ENCODE data around the gene PKHD1.

PKHD1 gene

GRCh38 chr6:52087498-52087999 lies at the start of gene PKHD1:
PKHD1 (minus strand) TSS chr6:52087613; CDS start chr6:52084933, 2,680 bp downstream.
- no peak within 1 kb of the TSS for H2AFZ ChIP-seq (ENCODE audit: low read length, unreplicated experiment)

GRCh38 chr6:52136934-52137467 lies 49.6 kb upstream of the PKHD1 start:
- no peak overlapping the region for H3K4me3 ChIP-seq (ENCODE audit: low read depth, low read length)
- H3K79me2 ChIP-seq (ENCODE audit: control insufficient read depth, insufficient read depth, low read length, unreplicated experiment) = no peaks in the 10 kb centered on the region
- H3K36me3 ChIP-seq (ENCODE audit: insufficient read depth, low read length) = no peaks in the 10 kb centered on the region
- H3K4me1 ChIP-seq (ENCODE audit: control insufficient read depth, insufficient read depth, low read length, unreplicated experiment) = no peaks in the 10 kb centered on the region
- H3K27me3 ChIP-seq (ENCODE audit: insufficient read depth, low read length) = peaks cover 62% of the 10 kb centered on the region
- no peak overlapping the region for H2AFZ ChIP-seq (ENCODE audit: low read length, unreplicated experiment)
- H3K27ac ChIP-seq (ENCODE audit: low read depth, low read length) = no peak overlapping the region

More at GRCh38 chr6:52087498-52087999, at the start of gene PKHD1:
- Histone ChIP-seq H3K27me3 (ENCODE audit: insufficient read depth, low read length) (no peaks in the 10 kb centered on the region), H3K79me2 (ENCODE audit: control insufficient read depth, insufficient read depth, low read length, unreplicated experiment) (no peaks in the 10 kb centered on the region), H3K4me1 (ENCODE audit: control insufficient read depth, insufficient read depth, low read length, unreplicated experiment) (no peaks in the 10 kb centered on the region), H3K4me3 (ENCODE audit: low read depth, low read length) (no peak within 1 kb of the TSS), H3K27ac (ENCODE audit: low read depth, low read length) (no peak within 1 kb of the TSS), H3K36me3 (ENCODE audit: insufficient read depth, low read length) (no peaks in the 10 kb centered on the region)

- H3K79me2 ChIP-seq (ENCODE audit: control insufficient read depth, insufficient read depth, low read length, unreplicated experiment) = no peaks in the 10 kb centered on the region
- no peak overlapping the region for H2AFZ ChIP-seq (ENCODE audit: low read length, unreplicated experiment)
- no peak overlapping the region for H3K4me3 ChIP-seq (ENCODE audit: low read depth, low read length)
- H3K36me3 ChIP-seq (ENCODE audit: insufficient read depth, low read length) = no peaks in the 10 kb centered on the region
- H3K27me3 ChIP-seq (ENCODE audit: insufficient read depth, low read length) = peaks cover 54% of the 10 kb centered on the region
- H3K27ac ChIP-seq (ENCODE audit: low read depth, low read length) = no peak overlapping the region
- no peaks in the 10 kb centered on the region for H3K4me1 ChIP-seq (ENCODE audit: control insufficient read depth, insufficient read depth, low read length, unreplicated experiment)
Observed at GRCh38 chr6:52136055-52136454, 48.6 kb upstream of the PKHD1 start.

GRCh38 chr6:52135217-52135616 lies 47.8 kb upstream of the PKHD1 start:
- Histone ChIP-seq H3K4me1 (ENCODE audit: control insufficient read depth, insufficient read depth, low read length, unreplicated experiment) (no peaks in the 10 kb centered on the region), H3K27ac (ENCODE audit: low read depth, low read length) (no peak overlapping the region), H3K79me2 (ENCODE audit: control insufficient read depth, insufficient read depth, low read length, unreplicated experiment) (no peaks in the 10 kb centered on the region), H3K36me3 (ENCODE audit: insufficient read depth, low read length) (no peaks in the 10 kb centered on the region), H2AFZ (ENCODE audit: low read length, unreplicated experiment) (no peak overlapping the region), H3K4me3 (ENCODE audit: low read depth, low read length) (no peak overlapping the region), H3K27me3 (ENCODE audit: insufficient read depth, low read length) (peaks cover 49% of the 10 kb centered on the region)

- no peak overlapping the region for H2AFZ ChIP-seq (ENCODE audit: low read length, unreplicated experiment)
- no peaks in the 10 kb centered on the region for H3K36me3 ChIP-seq (ENCODE audit: insufficient read depth, low read length)
- H3K79me2 ChIP-seq (ENCODE audit: control insufficient read depth, insufficient read depth, low read length, unreplicated experiment) = no peaks in the 10 kb centered on the region
- H3K4me1 ChIP-seq (ENCODE audit: control insufficient read depth, insufficient read depth, low read length, unreplicated experiment) = no peaks in the 10 kb centered on the region
- H3K27me3 ChIP-seq (ENCODE audit: insufficient read depth, low read length) = peaks cover 49% of the 10 kb centered on the region
- H3K4me3 ChIP-seq (ENCODE audit: low read depth, low read length) = no peak overlapping the region
- no peak overlapping the region for H3K27ac ChIP-seq (ENCODE audit: low read depth, low read length)
Observed at GRCh38 chr6:52134011-52134410, 46.6 kb upstream of the PKHD1 start.

- H3K27ac ChIP-seq (ENCODE audit: low read depth, low read length) = no peak overlapping the region
- H3K79me2 ChIP-seq (ENCODE audit: control insufficient read depth, insufficient read depth, low read length, unreplicated experiment) = no peaks in the 10 kb centered on the region
- no peak overlapping the region for H2AFZ ChIP-seq (ENCODE audit: low read length, unreplicated experiment)
- H3K4me1 ChIP-seq (ENCODE audit: control insufficient read depth, insufficient read depth, low read length, unreplicated experiment) = no peaks in the 10 kb centered on the region
- H3K27me3 ChIP-seq (ENCODE audit: insufficient read depth, low read length) = peaks cover 43% of the 10 kb centered on the region
- no peaks in the 10 kb centered on the region for H3K36me3 ChIP-seq (ENCODE audit: insufficient read depth, low read length)
- no peak overlapping the region for H3K4me3 ChIP-seq (ENCODE audit: low read depth, low read length)
Observed at GRCh38 chr6:52133324-52133723, 45.9 kb upstream of the PKHD1 start.

GRCh38 chr6:52132292-52132691 lies 44.9 kb upstream of the PKHD1 start:
- H3K27ac ChIP-seq (ENCODE audit: low read depth, low read length) = no peak overlapping the region
- no peaks in the 10 kb centered on the region for H3K79me2 ChIP-seq (ENCODE audit: control insufficient read depth, insufficient read depth, low read length, unreplicated experiment)
- H3K27me3 ChIP-seq (ENCODE audit: insufficient read depth, low read length) = peaks cover 45% of the 10 kb centered on the region
- no peaks in the 10 kb centered on the region for H3K36me3 ChIP-seq (ENCODE audit: insufficient read depth, low read length)
- no peaks in the 10 kb centered on the region for H3K4me1 ChIP-seq (ENCODE audit: control insufficient read depth, insufficient read depth, low read length, unreplicated experiment)
- no peak overlapping the region for H2AFZ ChIP-seq (ENCODE audit: low read length, unreplicated experiment)
- no peak overlapping the region for H3K4me3 ChIP-seq (ENCODE audit: low read depth, low read length)

- Histone ChIP-seq H3K27ac (ENCODE audit: low read depth, low read length) (no peak overlapping the region), H2AFZ (ENCODE audit: low read length, unreplicated experiment) (no peak overlapping the region), H3K79me2 (ENCODE audit: control insufficient read depth, insufficient read depth, low read length, unreplicated experiment) (no peaks in the 10 kb centered on the region), H3K27me3 (ENCODE audit: insufficient read depth, low read length) (peaks cover 30% of the 10 kb centered on the region), H3K36me3 (ENCODE audit: insufficient read depth, low read length) (no peaks in the 10 kb centered on the region), H3K4me1 (ENCODE audit: control insufficient read depth, insufficient read depth, low read length, unreplicated experiment) (no peaks in the 10 kb centered on the region), H3K4me3 (ENCODE audit: low read depth, low read length) (no peak overlapping the region)
Observed at GRCh38 chr6:52130440-52130839, 43.0 kb upstream of the PKHD1 start.

GRCh38 chr6:52127957-52128356 lies 40.5 kb upstream of the PKHD1 start:
- no peaks in the 10 kb centered on the region for H3K4me1 ChIP-seq (ENCODE audit: control insufficient read depth, insufficient read depth, low read length, unreplicated experiment)
- H3K27ac ChIP-seq (ENCODE audit: low read depth, low read length) = no peak overlapping the region
- no peak overlapping the region for H2AFZ ChIP-seq (ENCODE audit: low read length, unreplicated experiment)
- no peak overlapping the region for H3K4me3 ChIP-seq (ENCODE audit: low read depth, low read length)
- H3K79me2 ChIP-seq (ENCODE audit: control insufficient read depth, insufficient read depth, low read length, unreplicated experiment) = no peaks in the 10 kb centered on the region
- H3K27me3 ChIP-seq (ENCODE audit: insufficient read depth, low read length) = peaks cover 13% of the 10 kb centered on the region
- H3K36me3 ChIP-seq (ENCODE audit: insufficient read depth, low read length) = no peaks in the 10 kb centered on the region

- H3K27ac ChIP-seq (ENCODE audit: low read depth, low read length) = no peak overlapping the region
- peaks cover 13% of the 10 kb centered on the region; the same call in 1 of the 2 replicates for H3K27me3 ChIP-seq (ENCODE audit: insufficient read depth, low read length)
- H3K4me3 ChIP-seq (ENCODE audit: low read depth, low read length) = no peak overlapping the region
- no peaks in the 10 kb centered on the region for H3K79me2 ChIP-seq (ENCODE audit: control insufficient read depth, insufficient read depth, low read length, unreplicated experiment)
- no peaks in the 10 kb centered on the region for H3K4me1 ChIP-seq (ENCODE audit: control insufficient read depth, insufficient read depth, low read length, unreplicated experiment)
- H3K36me3 ChIP-seq (ENCODE audit: insufficient read depth, low read length) = no peaks in the 10 kb centered on the region
- no peak overlapping the region for H2AFZ ChIP-seq (ENCODE audit: low read length, unreplicated experiment)
Observed at GRCh38 chr6:52126231-52126630, 38.8 kb upstream of the PKHD1 start.

- no peak overlapping the region for H3K4me3 ChIP-seq (ENCODE audit: low read depth, low read length)
- peaks cover 13% of the 10 kb centered on the region; the same call in 1 of the 2 replicates for H3K27me3 ChIP-seq (ENCODE audit: insufficient read depth, low read length)
- no peaks in the 10 kb centered on the region for H3K4me1 ChIP-seq (ENCODE audit: control insufficient read depth, insufficient read depth, low read length, unreplicated experiment)
- H3K79me2 ChIP-seq (ENCODE audit: control insufficient read depth, insufficient read depth, low read length, unreplicated experiment) = no peaks in the 10 kb centered on the region
- H3K36me3 ChIP-seq (ENCODE audit: insufficient read depth, low read length) = no peaks in the 10 kb centered on the region
- H3K27ac ChIP-seq (ENCODE audit: low read depth, low read length) = no peak overlapping the region
- no peak overlapping the region for H2AFZ ChIP-seq (ENCODE audit: low read length, unreplicated experiment)
Observed at GRCh38 chr6:52125572-52125971, 38.2 kb upstream of the PKHD1 start.
